Natural killer cell treated with Interleukin-12 subunit alpha and Interleukin-12 subunit beta and Interleukin-15 and Interleukin-18, amount 100 ng/mL, for 72 hours (primary cell): Measurements from ENCODE around the gene HLF. TPM values are rescaled to one million over a fixed set of nuclear protein-coding genes. Genes with fewer than 3 reads are reported as not detected.

Experiments
- ATAC-seq, 2 donors: fragments of 150-1000 bp; cut with Tn5 transposase in 1 of 2; sonication (Bioruptor Pico), chemical (Tn5 transposase) in 1 of 2; 2 replicates each; pipeline ENCODE4 v1.10.0; 2021
- DNase-seq: peaks from one replicate; pipeline ENCODE4 v3.0.0; 2022; ENCODE audit warnings: low spot score
- H3K27ac Mint-ChIP-seq, 2 donors: 1 replicate in 1 of 2; 2 replicates in 1 of 2; pipeline ENCODE4 v1.8.0; 2022; ENCODE audit warnings: mixed read lengths in 2 of 2, mild to moderate bottlenecking in 1 of 2, moderate library complexity in 1 of 2
- H3K27me3 Mint-ChIP-seq, 2 donors: 1 replicate in 1 of 2; 2 replicates in 1 of 2; pipeline ENCODE4 v1.8.0; 2022; ENCODE audit warnings: mixed read lengths in 2 of 2
- H3K36me3 Mint-ChIP-seq: one replicate; pipeline ENCODE4 v1.8.0; 2022; ENCODE audit warnings: mixed read lengths
- H3K4me1 Mint-ChIP-seq, 2 donors: 1 replicate in 1 of 2; 2 replicates in 1 of 2; pipeline ENCODE4 v1.8.0; 2022; ENCODE audit warnings: low read depth in 2 of 2, mixed read lengths in 2 of 2, mild to moderate bottlenecking in 1 of 2
- H3K4me3 Mint-ChIP-seq: one replicate; pipeline ENCODE4 v1.8.0; 2022; ENCODE audit warnings: mixed read lengths
- H3K9me3 Mint-ChIP-seq: 2 replicates; pipeline ENCODE4 v1.8.0; 2022; ENCODE audit warnings: mixed read lengths
- total RNA-seq, 2 donors: library from RNA; stranded (reverse); gene quantifications; one replicate each; pipeline ENCODE4 v1.2.3, GENCODE V29; 2022

Gene HLF
- total RNA-seq = 1 to 10 TPM in 1 of 2 donors, under 1 TPM in 1; 0.21 to 1.4 TPM

GRCh38 chr17:55264645-55265298 lies at the start of gene HLF:
HLF (plus strand) TSS chr17:55264960; CDS start chr17:55265485, 525 bp downstream.
- ATAC-seq (peak; percentile 94 to 97), DNase-seq (peak; percentile 70)
- Mint-ChIP-seq H3K27me3 (peaks cover 54 to 76% of the 10 kb centered on the region in 2 donors), H3K27ac (no peak within 1 kb of the TSS), H3K4me1 (peaks cover 9 to 12% of the 10 kb centered on the region in 2 donors), H3K36me3 (no peaks in the 10 kb centered on the region), H3K4me3 (peak within 1 kb of the TSS; percentile 70), H3K9me3 (no peaks in the 10 kb centered on the region)

- Mint-ChIP-seq H3K27me3 (peaks cover 5 to 21% of the 10 kb centered on the region in 2 donors), H3K4me3 (no peak overlapping the region), H3K36me3 (no peaks in the 10 kb centered on the region), H3K27ac (no peak overlapping the region), H3K4me1 (no peaks in the 10 kb centered on the region), H3K9me3 (peaks cover 4% of the 10 kb centered on the region)
- ATAC-seq = no peak
- no peak for DNase-seq
These were observed 49.0 kb upstream of the HLF start for GRCh38 chr17:55215711-55216110.

- Mint-ChIP-seq H3K27me3 (peaks cover 5 to 21% of the 10 kb centered on the region in 2 donors), H3K36me3 (no peaks in the 10 kb centered on the region), H3K27ac (no peak overlapping the region), H3K4me1 (no peaks in the 10 kb centered on the region), H3K4me3 (no peak overlapping the region), H3K9me3 (peaks cover 4% of the 10 kb centered on the region)
- ATAC-seq (no peak), DNase-seq (no peak)
These were observed 47.9 kb upstream of the HLF start for GRCh38 chr17:55216888-55217287.

GRCh38 chr17:55219459-55219858 lies 45.3 kb upstream of the HLF start:
- Mint-ChIP-seq H3K4me1 (no peaks in the 10 kb centered on the region), H3K9me3 (peaks cover 4% of the 10 kb centered on the region), H3K4me3 (no peak overlapping the region), H3K27me3 (peaks cover 9 to 35% of the 10 kb centered on the region in 2 donors), H3K36me3 (no peaks in the 10 kb centered on the region), H3K27ac (no peak overlapping the region)
- no peak for ATAC-seq
- DNase-seq = no peak

- ATAC-seq (no peak), DNase-seq (no peak)
- Mint-ChIP-seq H3K4me3 (no peak overlapping the region), H3K36me3 (no peaks in the 10 kb centered on the region), H3K27ac (no peak overlapping the region), H3K27me3 (peaks cover 10 to 35% of the 10 kb centered on the region in 2 donors), H3K9me3 (peaks cover 4% of the 10 kb centered on the region), H3K4me1 (no peaks in the 10 kb centered on the region)
These were observed 44.8 kb upstream of the HLF start for GRCh38 chr17:55219934-55220333.

- no peaks in the 10 kb centered on the region for H3K36me3 Mint-ChIP-seq
- no peaks in the 10 kb centered on the region for H3K4me1 Mint-ChIP-seq
- peaks cover 4% of the 10 kb centered on the region for H3K9me3 Mint-ChIP-seq
- peaks cover 21 to 29% of the 10 kb centered on the region in 2 donors for H3K27me3 Mint-ChIP-seq
- DNase-seq (no peak), ATAC-seq (no peak)
- no peak overlapping the region for H3K27ac Mint-ChIP-seq
- H3K4me3 Mint-ChIP-seq = no peak overlapping the region
These were observed 41.2 kb upstream of the HLF start for GRCh38 chr17:55223524-55223923.

- DNase-seq (no peak), ATAC-seq (no peak)
- Mint-ChIP-seq H3K36me3 (no peaks in the 10 kb centered on the region), H3K4me1 (no peaks in the 10 kb centered on the region), H3K27ac (no peak overlapping the region), H3K27me3 (peaks cover 19 to 27% of the 10 kb centered on the region in 2 donors), H3K9me3 (no peaks in the 10 kb centered on the region), H3K4me3 (no peak overlapping the region)
These were observed 40.0 kb upstream of the HLF start for GRCh38 chr17:55224746-55225145.

- Mint-ChIP-seq H3K4me3 (no peak overlapping the region), H3K27me3 (peaks cover 24 to 31% of the 10 kb centered on the region in 2 donors)
- ATAC-seq = no peak
These were observed 39.5 kb upstream of the HLF start for GRCh38 chr17:55225237-55225636.

GRCh38 chr17:55228683-55229192 lies 36.0 kb upstream of the HLF start:
- H3K4me1 Mint-ChIP-seq = no peaks in the 10 kb centered on the region
- no peak for ATAC-seq
- H3K4me3 Mint-ChIP-seq = no peak overlapping the region
- H3K27me3 Mint-ChIP-seq = peaks cover 21 to 26% of the 10 kb centered on the region in 2 donors
- H3K9me3 Mint-ChIP-seq = no peaks in the 10 kb centered on the region
- DNase-seq = no peak
- H3K27ac Mint-ChIP-seq = no peak overlapping the region
- H3K36me3 Mint-ChIP-seq = no peaks in the 10 kb centered on the region

More at GRCh38 chr17:55225237-55225636, 39.5 kb upstream of the HLF start:
- H3K27ac Mint-ChIP-seq = no peak overlapping the region
- H3K4me1 Mint-ChIP-seq = no peaks in the 10 kb centered on the region
- DNase-seq = no peak
- H3K9me3 Mint-ChIP-seq = no peaks in the 10 kb centered on the region
- H3K36me3 Mint-ChIP-seq = no peaks in the 10 kb centered on the region

GRCh38 chr17:55229276-55229675 lies 35.5 kb upstream of the HLF start:
- H3K4me3 Mint-ChIP-seq = no peak overlapping the region
- ATAC-seq (no peak), DNase-seq (no peak)
- H3K9me3 Mint-ChIP-seq = no peaks in the 10 kb centered on the region
- no peak overlapping the region for H3K27ac Mint-ChIP-seq
- H3K27me3 Mint-ChIP-seq = peaks cover 21 to 25% of the 10 kb centered on the region in 2 donors
- H3K36me3 Mint-ChIP-seq = no peaks in the 10 kb centered on the region
- no peaks in the 10 kb centered on the region for H3K4me1 Mint-ChIP-seq

GRCh38 chr17:55230716-55231115 lies 34.0 kb upstream of the HLF start:
- no peak for ATAC-seq
- Mint-ChIP-seq H3K27me3 (peaks cover 13 to 24% of the 10 kb centered on the region in 2 donors), H3K9me3 (no peaks in the 10 kb centered on the region), H3K36me3 (no peaks in the 10 kb centered on the region), H3K4me1 (no peaks in the 10 kb centered on the region), H3K4me3 (no peak overlapping the region), H3K27ac (no peak overlapping the region)
- no peak for DNase-seq

- no peaks in the 10 kb centered on the region for H3K36me3 Mint-ChIP-seq
- no peak for ATAC-seq
- peaks cover 9 to 18% of the 10 kb centered on the region in 2 donors for H3K27me3 Mint-ChIP-seq
- H3K9me3 Mint-ChIP-seq = no peaks in the 10 kb centered on the region
- peaks cover 6 to 11% of the 10 kb centered on the region in 2 donors for H3K4me1 Mint-ChIP-seq
- DNase-seq = no peak
- no peak overlapping the region for H3K4me3 Mint-ChIP-seq
- no peak overlapping the region for H3K27ac Mint-ChIP-seq
These were observed 30.9 kb upstream of the HLF start for GRCh38 chr17:55233840-55234239.

- H3K36me3 Mint-ChIP-seq = no peaks in the 10 kb centered on the region
- peaks cover 6 to 15% of the 10 kb centered on the region in 2 donors for H3K4me1 Mint-ChIP-seq
- no peaks in the 10 kb centered on the region for H3K9me3 Mint-ChIP-seq
- H3K27ac Mint-ChIP-seq = no peak overlapping the region
- peaks cover 0 to 4% of the 10 kb centered on the region in 2 donors for H3K27me3 Mint-ChIP-seq
- H3K4me3 Mint-ChIP-seq = no peak overlapping the region
- DNase-seq = no peak
- ATAC-seq = no peak
These were observed 28.4 kb upstream of the HLF start for GRCh38 chr17:55236316-55236715.

GRCh38 chr17:55237268-55237667 lies 27.5 kb upstream of the HLF start:
- Mint-ChIP-seq H3K4me1 (peaks cover 6 to 15% of the 10 kb centered on the region in 2 donors), H3K27me3 (peaks cover 7 to 11% of the 10 kb centered on the region in 2 donors), H3K4me3 (peak overlapping the region; percentile 63), H3K27ac (no peak overlapping the region), H3K9me3 (no peaks in the 10 kb centered on the region), H3K36me3 (no peaks in the 10 kb centered on the region)
- DNase-seq (no peak), ATAC-seq (no peak)
